HG03280 (cell line): Measurements from ENCODE around the gene AHCY.
A peak's percentile ranks its signal among the peaks of the same experiment; 100 is the strongest.

Experiments
- ATAC-seq: cut with Tn5 transposase; IDR thresholded peaks from one replicate; pipeline ENCODE4 v1.9.1; 2021; ENCODE audit warnings: mild to moderate bottlenecking, moderate library complexity; ENCODE audit not compliant: unreplicated experiment

Gene AHCY

DNA sequence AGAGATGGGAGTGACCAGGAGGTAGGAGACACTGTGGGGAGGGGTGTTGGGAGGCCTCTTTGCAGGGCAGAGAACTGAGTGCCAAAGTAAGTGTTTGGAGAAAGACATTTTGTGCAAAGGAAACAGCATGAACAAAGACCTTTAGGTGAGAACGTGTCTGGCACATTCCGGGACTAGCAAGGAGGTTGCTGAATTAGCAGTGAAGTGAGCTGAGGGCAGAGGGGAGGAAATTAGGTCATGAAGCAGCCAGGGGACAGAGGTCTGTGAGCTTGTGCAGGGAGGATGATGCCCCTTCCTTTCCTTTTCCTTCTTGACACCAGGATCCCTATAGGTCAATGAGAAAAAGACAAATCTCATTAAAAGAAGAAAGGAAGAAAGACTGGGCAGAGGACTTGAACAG lies 21.4 kb upstream of the AHCY start:
- ATAC-seq, result no peak

GRCh38 chr20:34322267-34323105 lies 19.3 kb upstream of the AHCY start:
- no peak for ATAC-seq

- no peak for ATAC-seq
Observed at GRCh38 chr20:34320861-34321260, 17.7 kb upstream of the AHCY start.

DNA sequence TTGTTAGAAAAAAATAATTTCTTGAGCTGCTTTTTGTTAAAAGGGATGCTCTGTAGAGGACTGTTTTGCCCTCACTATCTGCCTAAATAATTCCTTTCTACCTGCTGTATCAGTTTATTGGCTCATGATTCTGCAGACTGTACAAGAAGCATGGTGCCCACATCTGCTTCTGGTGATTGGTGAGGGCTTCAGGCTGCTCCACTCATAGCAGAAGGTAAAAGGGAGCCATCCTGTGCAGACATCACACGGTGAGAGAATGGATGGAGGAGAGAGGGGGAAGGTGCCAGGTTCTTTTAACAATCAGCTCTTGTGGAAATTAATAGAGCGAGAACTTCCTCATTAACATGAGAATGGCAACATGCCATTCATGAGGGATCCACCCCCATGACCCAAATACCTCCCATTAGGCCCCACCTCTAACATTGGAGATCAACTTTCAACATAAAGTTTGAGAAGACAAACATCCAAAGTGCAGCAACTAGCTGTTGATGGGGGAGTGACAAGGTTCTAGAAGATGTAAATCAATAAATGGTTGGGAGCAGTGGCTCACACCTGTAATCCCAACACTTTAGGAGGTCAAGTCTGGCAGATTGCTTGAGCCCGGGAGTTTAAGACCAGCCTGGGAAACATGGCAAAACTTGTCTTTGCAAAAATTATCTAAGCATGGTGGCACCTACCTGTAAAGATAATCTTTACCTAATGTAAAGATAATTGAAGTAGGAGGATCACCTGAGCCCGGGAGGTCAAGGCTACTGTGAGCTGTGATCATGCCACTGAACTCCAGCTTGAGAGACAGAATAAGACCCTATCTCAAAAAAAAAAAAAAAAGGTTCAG lies 15.7 kb upstream of the AHCY start:
- ATAC-seq, result no peak

- no peak for ATAC-seq
Observed at GRCh38 chr20:34316196-34316814, 13.2 kb upstream of the AHCY start.

GRCh38 chr20:34315236-34315635 lies 12.1 kb upstream of the AHCY start:
- no peak for ATAC-seq

GRCh38 chr20:34312544-34313217 lies 9.5 kb upstream of the AHCY start:
- peak; percentile 95 for ATAC-seq

- no peak for ATAC-seq
Observed at GRCh38 chr20:34312024-34312460, 8.9 kb upstream of the AHCY start.

DNA sequence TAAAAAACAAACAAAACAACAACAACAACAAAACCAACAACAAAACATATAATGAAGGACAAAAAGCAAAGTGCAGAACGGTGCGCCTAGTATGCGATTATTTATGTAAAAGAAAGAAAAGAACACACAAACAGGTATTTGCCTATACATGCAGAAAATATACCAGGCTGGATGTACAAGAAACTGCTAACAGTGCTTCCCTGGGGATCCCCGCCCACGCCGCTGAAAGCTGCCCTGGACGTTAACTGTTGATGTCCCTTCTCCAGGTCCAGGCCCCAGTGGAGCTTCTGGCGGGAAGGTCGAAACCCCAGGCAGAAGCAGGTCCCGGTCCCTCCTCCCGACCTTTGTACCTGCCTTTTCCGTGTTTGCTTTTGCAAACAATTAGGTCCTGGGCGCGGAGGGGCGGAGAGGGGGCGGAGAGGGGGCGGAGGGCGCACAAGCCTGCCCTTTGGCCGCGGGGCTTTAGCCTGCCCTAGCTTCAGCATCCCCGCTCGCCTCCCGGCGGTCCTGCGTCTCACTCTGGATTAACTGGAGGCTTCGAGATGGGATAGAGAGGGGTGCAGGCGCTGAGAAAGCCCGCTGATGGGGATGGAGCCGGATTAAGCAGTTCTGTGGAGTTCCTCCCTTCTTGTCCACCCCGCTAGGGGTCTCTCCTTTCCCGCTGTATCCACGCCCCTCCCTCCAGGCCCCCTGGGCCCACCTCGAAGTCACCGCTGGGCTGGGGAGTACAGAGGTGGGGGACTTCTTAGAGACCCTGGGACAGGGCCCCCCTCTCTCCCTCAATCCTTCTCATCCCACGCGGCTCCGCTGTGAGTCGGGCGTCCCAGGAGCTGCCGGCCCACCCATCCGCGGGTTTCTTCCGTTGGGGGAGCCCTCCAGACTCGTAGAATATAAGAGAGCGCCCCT lies 8.2 kb upstream of the AHCY start:
- ATAC-seq, result no peak

DNA sequence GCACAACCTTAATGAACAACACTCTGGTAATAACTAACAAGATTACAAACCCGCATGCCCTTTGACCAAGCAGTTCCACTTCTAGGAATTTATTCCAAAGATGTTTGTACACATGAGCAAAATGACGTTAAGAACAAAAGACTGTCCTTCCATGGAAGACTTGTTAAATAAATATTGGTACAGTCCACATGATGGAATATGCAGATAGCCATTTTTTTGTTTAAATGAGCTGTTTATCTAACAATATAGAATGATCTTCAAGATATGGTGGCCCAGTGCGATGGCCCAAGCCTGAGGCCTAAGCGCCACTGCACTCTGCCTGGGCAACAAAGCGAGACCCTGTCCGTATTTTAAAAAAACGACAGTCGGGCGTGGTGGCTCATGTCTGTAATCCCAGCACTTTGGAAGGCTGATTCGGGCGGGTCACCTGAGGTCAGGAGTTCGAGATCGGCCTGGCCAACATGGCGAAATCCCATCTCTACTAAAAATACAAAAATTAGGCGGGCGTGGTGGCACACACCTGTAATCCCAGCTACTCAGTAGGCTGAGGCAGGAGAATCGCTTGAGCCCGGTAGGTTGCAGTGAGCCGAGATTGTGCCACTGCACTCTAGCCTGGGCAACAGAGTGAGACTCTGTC lies 7.4 kb upstream of the AHCY start:
- ATAC-seq, result no peak

DNA sequence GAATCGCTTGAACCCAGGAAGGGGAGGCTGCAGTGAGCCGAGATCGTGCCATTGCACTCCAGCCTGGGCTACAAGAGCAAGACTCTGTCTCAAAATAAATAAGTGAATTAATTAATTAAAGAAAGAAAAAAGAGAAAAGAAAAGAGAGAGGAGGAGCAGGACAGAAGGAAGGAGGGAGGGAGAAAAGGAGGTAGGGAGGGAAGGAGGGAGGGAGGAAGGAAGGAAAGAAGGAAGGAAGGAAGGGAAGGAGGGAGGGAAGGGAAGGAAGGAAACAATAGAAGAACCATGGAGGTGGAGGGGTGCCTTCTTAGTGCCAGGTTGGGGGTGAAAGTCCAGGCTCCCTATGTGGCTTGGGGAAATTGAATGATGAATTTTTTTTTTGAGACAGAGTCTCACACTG lies 6.5 kb upstream of the AHCY start:
- no peak for ATAC-seq

DNA sequence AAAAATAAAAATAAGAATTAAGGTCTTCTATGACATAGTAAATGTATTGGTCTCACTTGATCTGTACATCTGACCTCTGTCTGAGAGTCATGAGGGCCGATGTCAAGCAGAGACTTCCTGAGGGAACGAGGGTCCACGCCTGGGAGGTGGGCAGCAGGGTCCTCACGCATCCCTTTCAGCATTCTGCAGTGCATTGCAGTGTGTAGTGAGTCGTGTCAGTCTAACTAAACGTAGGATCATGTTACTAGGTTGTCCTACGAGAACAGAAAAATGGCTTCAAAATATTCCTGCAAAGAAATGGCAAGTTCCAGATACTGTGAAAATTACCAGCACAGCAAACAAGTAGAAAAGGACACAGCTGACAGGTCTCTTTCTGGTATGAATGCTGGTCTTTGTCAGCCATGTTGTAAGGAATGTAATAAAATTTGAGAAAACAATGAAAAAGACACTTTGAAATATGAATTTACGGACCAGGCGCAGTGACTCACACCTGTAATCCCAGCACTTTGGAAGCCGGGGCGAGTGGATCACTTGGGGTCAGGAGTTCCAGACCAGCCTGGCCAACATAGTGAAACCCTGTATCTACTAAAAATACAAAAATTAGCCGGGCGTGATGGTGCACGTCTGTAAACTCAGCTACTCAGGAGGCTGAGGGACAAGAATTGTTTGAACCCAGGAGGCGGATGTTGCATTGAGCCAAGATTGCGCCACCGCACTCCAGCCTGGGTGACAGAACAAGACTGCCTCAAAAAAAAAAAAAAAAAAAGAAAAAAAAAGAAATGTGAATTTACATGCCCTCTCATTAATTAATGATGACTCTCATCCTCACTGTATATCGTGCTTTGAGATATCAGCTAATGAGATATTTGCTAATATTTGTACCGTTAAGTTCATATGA lies 2.4 kb upstream of the AHCY start:
- ATAC-seq, result no peak

- no peak for ATAC-seq
Observed at GRCh38 chr20:34302312-34302722, 838 bp downstream of the AHCY start.

GRCh38 chr20:34301587-34302311 lies 1.4 kb downstream of the AHCY start:
- no peak for ATAC-seq

- ATAC-seq, result no peak
Observed at GRCh38 chr20:34300809-34301586, 2.2 kb downstream of the AHCY start.

DNA sequence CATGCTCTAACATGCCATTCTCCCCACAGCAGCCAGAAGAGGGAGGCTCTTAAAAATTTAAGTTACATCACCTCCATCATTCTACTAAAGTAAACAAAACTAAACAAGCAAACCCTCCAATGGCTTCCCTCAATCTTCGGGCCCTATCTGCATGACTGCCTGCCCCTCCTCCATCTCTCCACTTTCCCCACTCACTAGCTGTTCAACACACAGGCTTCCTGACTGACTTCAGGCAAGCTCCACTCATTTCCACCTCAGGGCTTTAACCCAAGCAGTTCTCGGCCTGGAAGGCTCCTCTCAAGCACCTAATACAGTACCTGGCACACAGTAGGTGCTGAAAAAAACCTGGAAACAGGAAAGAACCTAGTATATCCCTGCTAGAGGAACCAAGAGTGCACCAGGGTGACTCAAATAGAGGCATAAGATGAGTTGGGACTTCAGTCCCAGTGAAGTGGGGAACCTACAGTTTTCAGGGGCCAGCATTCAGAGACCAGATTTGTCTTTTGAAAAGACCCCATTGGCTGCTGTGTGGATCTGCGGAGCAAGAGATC lies 2.8 kb downstream of the AHCY start:
- ATAC-seq, result no peak
